Neuron (in vitro differentiated cells): ENCODE measurements around the gene PACSIN1.

Experiments used
- H2AFZ ChIP-seq: one replicate; pipeline ENCODE4 v1.6.1; 2013; ENCODE audit warnings: low read depth, mild to moderate bottlenecking, inconsistent platforms, low read length, moderate library complexity
- H3K27me3 ChIP-seq: one replicate; pipeline ENCODE4 v1.6.1; 2013; ENCODE audit warnings: low read length; ENCODE audit not compliant: insufficient read depth
- H3K36me3 ChIP-seq: one replicate; pipeline ENCODE4 v1.6.1; 2013; ENCODE audit warnings: low read length; ENCODE audit not compliant: insufficient read depth
- H3K4me1 ChIP-seq: one replicate; pipeline ENCODE4 v1.6.1; 2013; ENCODE audit warnings: low read length; ENCODE audit not compliant: insufficient read depth
- H3K4me3 ChIP-seq: 2 replicates; pipeline ENCODE4 v1.5.1; 2013; ENCODE audit warnings: mild to moderate bottlenecking, low read length, moderate library complexity
- H3K9me3 ChIP-seq: one replicate; pipeline ENCODE4 v1.6.1; 2013; ENCODE audit warnings: low read length

PACSIN1 gene, protein sequence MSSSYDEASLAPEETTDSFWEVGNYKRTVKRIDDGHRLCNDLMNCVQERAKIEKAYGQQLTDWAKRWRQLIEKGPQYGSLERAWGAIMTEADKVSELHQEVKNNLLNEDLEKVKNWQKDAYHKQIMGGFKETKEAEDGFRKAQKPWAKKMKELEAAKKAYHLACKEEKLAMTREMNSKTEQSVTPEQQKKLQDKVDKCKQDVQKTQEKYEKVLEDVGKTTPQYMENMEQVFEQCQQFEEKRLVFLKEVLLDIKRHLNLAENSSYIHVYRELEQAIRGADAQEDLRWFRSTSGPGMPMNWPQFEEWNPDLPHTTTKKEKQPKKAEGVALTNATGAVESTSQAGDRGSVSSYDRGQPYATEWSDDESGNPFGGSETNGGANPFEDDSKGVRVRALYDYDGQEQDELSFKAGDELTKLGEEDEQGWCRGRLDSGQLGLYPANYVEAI

DNA sequence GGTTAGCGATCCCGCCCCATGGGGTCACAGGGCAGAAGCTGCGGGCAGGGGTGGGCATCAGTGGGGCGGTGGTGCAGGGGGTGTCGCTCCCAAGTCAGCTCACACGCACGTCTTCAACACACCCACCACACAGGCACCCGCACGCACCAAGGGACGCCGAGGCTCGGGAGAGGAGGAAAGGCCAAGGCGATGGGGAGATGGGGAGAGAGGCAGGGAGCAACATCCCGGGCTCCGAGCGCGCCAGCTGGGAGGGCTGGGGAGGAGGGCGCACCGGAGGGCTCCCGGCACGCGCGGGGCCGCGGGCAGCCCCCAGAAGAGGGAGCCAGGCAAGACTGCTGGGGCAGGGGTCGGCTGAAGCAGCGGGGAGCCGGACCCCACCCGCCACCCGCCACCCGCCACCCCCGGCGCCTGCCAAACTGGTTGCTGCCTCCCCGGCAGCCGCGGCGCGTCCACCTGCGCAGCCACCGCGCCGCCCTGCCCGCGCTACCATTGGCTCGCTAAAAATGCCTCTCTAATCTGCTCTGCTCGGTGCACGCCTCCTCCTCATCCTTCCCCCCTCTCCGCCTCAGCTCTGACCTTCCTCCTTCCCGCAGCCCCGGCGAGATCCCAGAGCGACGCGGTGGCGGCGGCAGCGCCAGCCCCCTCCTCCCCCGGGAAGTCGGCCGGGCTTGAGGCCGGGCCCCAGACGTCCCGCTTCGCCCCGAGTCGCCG, at the start of gene PACSIN1:
Gene PACSIN1, plus strand, starts transcription at position 546 of the 711 bp plus-strand sequence. CDS start 60,230 bp downstream, outside the sequence.
- no peaks in the 10 kb centered on the region for H3K9me3 ChIP-seq
- peak within 1 kb of the TSS; percentile 6 for H2AFZ ChIP-seq
- H3K4me1 ChIP-seq: peaks cover 8% of the 10 kb centered on the region
- H3K36me3 ChIP-seq: no peaks in the 10 kb centered on the region
- H3K4me3 ChIP-seq: peak within 1 kb of the TSS; percentile 41
- H3K27me3 ChIP-seq: peaks cover 44% of the 10 kb centered on the region

DNA sequence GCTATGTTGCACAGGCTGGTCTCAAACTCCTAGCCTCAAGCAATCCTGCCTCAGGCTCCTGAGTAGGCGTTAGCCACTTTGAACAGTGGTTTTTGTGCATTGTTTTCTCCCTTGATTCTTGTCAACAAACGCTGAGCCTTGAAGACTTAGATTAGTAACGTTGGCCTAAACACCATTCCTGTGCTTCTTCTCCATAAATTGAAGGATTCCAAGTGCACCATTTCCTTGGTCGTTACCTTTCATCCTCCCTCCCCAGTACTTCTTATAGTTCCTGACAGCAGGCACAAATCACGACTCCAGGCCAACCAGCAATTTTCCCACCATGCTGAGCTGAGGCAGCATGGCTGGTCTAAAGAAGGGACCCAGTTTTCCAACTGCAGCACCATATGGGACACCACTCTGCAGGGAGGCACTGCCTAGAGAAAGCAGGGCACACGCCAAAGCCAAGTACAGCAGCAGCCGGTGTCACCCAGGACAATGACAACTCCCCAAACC, 49.0 kb upstream of the PACSIN1 start:
- Histone ChIP-seq H3K4me1 (no peaks in the 10 kb centered on the region), H3K4me3 (no peak overlapping the region), H3K9me3 (peaks cover 4% of the 10 kb centered on the region), H3K36me3 (peaks cover 60% of the 10 kb centered on the region), H3K27me3 (no peaks in the 10 kb centered on the region), H2AFZ (no peak overlapping the region)

DNA sequence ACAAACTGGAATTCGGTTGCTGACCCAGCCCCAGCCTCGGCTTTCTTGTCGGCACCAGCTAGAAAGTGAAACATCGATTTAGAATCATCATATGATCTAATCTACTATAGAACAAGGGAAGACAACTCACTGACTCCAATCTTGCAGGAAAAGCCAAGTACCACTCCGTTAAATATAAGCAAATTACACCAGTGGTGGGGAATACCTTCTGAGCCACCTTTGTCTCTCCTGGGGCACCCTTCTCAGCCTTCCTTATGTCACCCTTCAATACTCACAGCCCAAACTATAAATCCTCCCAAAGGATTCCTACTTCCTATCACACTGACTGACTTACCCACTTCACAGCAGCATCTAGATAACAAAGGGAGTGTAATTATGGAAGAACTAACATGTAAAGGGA, 47.5 kb upstream of the PACSIN1 start:
- H3K36me3 ChIP-seq: peaks cover 74% of the 10 kb centered on the region

DNA sequence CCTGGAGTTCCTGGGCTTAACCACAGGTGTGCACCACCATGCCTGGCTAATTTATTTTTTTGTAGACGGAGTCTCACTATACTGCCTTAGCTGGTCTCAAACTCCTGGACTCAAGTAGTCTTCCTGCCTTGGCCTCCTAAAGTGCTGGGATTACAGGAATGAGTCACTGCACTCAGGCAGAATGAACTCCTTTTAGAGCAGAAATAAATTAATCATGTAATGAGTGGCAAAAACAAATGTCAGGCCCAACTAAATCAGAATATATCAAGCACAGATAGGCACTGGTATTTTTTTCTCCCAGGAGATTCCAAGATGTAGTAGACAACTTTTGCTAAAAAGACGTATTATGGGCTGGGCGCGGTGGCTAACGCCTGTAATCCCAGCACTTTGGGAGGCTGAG, 42.6 kb upstream of the PACSIN1 start:
- peaks cover 57% of the 10 kb centered on the region for H3K36me3 ChIP-seq
- no peaks in the 10 kb centered on the region for H3K27me3 ChIP-seq
- no peak overlapping the region for H3K4me3 ChIP-seq
- H2AFZ ChIP-seq: no peak overlapping the region
- peaks cover 14% of the 10 kb centered on the region for H3K4me1 ChIP-seq
- H3K9me3 ChIP-seq: no peaks in the 10 kb centered on the region

More for the DNA sequence above, 47.5 kb upstream of the PACSIN1 start:
- no peak overlapping the region for H3K4me3 ChIP-seq
- H3K27me3 ChIP-seq: no peaks in the 10 kb centered on the region
- no peak overlapping the region for H2AFZ ChIP-seq
- H3K9me3 ChIP-seq: peaks cover 4% of the 10 kb centered on the region
- H3K4me1 ChIP-seq: no peaks in the 10 kb centered on the region

DNA sequence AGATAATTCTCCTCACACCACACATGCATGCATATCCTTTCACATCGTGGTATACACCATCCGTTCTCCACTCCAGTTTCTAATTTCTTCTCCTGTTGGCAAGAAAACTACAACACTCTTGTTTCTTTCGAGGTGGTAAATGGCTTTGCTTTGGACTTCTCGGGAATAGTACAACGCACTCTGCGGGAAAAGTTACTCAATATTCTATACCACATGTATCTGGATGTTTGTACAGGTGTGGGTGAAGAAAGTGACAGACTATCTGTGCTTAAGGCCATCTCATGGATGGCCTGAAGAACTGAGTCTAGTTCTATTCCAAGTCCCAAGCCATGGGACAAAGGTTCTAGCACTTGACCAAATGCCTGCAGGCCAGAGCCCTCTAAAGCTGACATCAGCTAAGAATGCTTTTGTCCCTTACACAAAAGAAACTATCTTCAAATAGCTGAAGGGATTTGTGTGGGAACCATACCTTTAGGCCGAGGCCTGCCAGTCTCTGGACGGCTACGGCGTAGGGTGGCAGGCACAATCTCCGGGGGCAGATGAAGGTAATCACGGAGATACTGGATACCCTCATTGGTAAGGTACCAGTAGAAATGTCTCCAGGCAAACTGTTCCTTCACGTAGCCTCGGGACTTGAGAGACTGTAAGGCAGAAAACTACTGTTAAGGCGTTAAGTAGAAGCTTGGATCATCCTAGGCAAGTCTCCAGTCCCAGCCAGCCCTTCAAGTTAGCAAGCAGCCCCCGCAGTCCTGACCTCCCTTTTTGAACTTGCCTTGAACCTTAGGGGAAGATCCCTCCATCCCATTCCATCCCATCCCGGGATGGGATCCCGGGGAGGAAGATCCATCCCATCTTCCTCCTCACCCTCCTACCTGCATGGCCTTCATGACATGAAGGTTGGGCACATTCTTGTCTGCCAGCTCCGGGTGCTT, 41.4 kb upstream of the PACSIN1 start:
- Histone ChIP-seq H3K4me3 (peak overlapping the region; percentile 95), H3K27me3 (no peaks in the 10 kb centered on the region), H3K4me1 (peaks cover 14% of the 10 kb centered on the region), H3K36me3 (peaks cover 47% of the 10 kb centered on the region), H3K9me3 (no peaks in the 10 kb centered on the region), H2AFZ (no peak overlapping the region)

DNA sequence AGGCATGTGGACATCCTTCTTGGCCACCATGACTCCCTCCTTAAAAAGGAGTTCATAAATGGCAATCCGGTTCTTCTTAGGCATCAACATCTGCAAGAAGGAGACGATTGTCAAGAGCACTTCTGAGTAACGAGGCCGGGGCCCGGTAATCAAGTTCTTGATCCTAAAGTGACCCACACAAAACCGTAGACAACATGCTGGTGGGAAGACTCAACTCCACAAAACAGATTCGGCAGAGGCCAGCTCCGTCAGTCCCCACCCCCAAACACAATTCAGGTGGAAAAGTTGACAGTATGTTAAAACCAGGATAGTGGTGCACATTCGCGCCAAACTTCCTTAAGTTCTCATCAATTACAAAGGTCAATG, 40.8 kb upstream of the PACSIN1 start:
- Histone ChIP-seq H3K4me1 (peaks cover 14% of the 10 kb centered on the region), H3K36me3 (peaks cover 40% of the 10 kb centered on the region), H3K9me3 (no peaks in the 10 kb centered on the region), H3K4me3 (peak overlapping the region; percentile 95), H3K27me3 (no peaks in the 10 kb centered on the region), H2AFZ (no peak overlapping the region)

DNA sequence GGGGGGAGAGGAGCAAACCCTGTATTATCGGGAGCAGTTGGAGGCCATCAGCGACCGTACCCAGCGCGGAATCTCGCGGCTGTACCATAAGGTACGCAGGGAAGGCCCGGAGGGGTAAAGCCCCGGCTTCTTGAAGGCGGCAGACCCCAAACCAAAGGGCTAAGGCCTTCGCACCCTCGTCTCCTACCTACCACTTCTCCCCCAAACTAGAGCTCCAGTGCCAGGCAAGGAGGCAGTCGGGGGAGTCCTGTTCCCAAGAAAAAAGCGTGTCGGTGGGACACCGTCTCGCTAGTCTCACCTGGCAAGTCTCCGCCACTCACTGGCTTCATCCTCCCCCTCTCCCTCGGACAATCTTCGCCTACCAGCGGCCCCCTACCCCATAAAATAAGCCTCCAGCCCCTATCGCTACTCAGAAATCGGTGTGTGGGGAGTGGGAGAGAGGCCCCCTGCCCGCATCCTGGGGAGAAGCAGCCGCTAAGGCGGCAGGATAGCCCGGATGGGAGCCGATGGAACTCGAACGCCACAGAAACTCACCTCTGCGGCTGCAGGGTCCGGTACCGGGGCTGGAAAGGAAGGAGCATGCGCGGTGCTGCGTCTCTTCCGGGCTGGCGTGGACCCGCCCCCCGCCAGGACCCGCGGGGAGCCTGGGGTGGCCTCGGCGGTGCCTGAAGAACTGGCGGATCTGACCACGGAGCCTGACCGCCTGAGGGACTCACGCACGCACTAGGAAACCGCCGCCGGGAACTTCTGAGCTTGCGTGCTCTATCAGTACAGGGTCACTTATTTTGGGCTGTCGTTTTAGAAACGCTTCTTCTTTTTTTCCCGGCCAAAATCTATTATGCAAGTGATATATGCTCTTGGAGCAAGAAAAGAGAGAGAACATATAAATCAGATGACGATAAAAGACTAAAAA, 40.1 kb upstream of the PACSIN1 start, which contains the start of gene RPS10:
Gene RPS10, minus strand, starts transcription at position 572 of the 913 bp plus-strand sequence. CDS start 848 bp downstream, outside the sequence.
- Histone ChIP-seq H3K4me3 (peak within 1 kb of the TSS; percentile 95), H3K9me3 (no peaks in the 10 kb centered on the region), H3K27me3 (no peaks in the 10 kb centered on the region), H3K4me1 (peaks cover 14% of the 10 kb centered on the region), H3K36me3 (peaks cover 36% of the 10 kb centered on the region), H2AFZ (peak within 1 kb of the TSS; percentile 96)

DNA sequence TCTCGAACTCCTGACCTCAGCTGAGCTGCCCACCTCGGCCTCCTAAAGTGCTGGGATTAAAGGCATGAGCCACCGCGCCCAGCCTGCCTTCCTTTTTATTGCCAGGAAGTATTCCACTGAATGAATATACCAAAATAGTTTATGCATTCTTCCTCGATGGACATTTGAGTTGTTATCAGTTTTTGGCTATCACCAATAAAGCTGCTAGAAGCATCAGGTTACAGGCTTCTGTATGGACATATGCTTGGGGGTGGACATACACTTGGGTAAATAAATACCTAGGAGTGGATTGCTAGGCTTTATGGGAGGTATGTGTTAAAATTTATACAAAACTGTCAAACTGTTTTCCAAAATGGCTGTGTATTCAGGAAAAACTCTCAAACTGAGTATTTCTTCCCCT, 30.0 kb upstream of the PACSIN1 start:
- no peaks in the 10 kb centered on the region for H3K4me1 ChIP-seq
- no peaks in the 10 kb centered on the region for H3K36me3 ChIP-seq
- no peak overlapping the region for H2AFZ ChIP-seq
- H3K4me3 ChIP-seq: no peak overlapping the region
- H3K9me3 ChIP-seq: no peaks in the 10 kb centered on the region
- H3K27me3 ChIP-seq: peaks cover 3% of the 10 kb centered on the region

DNA sequence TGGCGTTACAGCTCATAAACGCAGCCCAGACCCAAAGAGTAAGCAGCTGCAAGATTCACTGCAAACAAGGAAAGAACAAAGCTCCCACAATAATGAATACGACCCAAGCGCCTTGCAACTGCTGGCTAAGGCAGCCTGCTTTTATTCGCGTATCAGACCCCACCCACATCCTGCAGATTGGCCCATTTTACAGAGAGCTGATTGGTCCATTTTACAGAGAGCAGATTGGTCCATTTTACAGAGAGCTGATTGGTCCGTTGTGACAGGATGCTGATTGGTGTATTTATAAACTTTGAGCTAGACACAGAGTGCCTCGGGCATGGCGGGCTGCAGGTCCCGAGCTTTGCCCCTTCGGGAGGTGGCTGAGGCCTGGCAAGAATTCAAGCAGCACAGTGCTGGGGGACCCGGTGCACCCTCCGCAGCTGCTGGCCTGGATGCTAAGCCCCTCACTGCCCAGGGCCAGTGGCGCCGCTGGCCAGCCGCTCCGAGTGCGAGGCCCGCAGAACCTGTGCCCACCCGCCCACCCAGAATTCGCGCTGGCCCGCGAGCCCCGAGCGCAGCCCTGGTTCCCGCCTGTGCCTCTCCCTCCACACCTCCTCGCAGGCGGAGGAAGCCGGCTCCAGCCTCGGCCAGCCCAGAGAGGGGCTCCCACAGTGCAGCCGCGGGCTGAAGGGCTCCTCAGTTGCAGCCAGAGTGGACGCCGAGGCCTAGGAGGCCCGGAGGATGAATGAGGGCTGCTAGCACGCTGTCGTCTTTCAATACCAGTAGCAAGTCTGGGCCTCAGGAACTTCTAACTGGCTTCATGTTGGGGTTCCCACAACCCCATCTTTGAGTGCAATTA, 28.9 kb upstream of the PACSIN1 start:
- Histone ChIP-seq H3K36me3 (no peaks in the 10 kb centered on the region), H2AFZ (no peak overlapping the region)

DNA sequence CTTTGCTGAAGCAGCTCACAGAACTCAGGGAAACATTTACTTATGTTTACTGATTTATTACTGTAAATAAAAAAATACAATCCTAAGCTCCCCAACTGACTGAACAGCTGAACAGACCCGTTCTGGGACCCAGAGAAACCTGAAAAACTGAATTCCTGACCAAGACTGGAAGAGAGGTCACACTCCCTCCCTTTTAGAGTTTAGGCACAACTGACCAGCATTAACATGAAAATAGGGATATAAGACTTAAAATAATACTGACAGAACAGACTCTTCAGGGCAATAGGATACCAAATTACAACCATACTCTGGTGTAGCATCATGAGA, 28.3 kb upstream of the PACSIN1 start:
- H3K4me3 ChIP-seq: no peak overlapping the region
- peaks cover 3% of the 10 kb centered on the region for H3K27me3 ChIP-seq
- H3K9me3 ChIP-seq: no peaks in the 10 kb centered on the region
- no peaks in the 10 kb centered on the region for H3K4me1 ChIP-seq
- no peak overlapping the region for H2AFZ ChIP-seq
- no peaks in the 10 kb centered on the region for H3K36me3 ChIP-seq

More for the DNA sequence above, 28.9 kb upstream of the PACSIN1 start:
- no peaks in the 10 kb centered on the region for H3K4me1 ChIP-seq
- H3K4me3 ChIP-seq: no peak overlapping the region
- H3K9me3 ChIP-seq: no peaks in the 10 kb centered on the region
- H3K27me3 ChIP-seq: peaks cover 3% of the 10 kb centered on the region

DNA sequence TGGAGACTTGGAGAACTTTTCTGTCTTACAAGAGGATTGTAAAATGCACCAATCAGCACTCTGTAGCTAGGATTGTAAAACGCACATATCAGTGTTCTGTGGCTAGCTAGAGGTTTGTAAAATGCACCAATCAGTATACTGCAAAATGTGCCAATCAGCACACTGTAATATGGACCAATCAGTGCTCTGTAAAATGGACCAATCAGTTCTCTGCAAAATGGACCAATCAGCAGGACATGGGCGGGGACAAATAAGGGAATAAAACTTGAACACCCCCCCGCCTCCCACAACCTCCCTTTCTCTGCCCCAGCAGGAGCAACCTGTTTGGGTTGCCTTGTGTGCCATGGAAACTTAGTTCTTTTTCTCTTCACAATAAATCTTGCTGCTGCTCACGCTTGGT, 27.2 kb upstream of the PACSIN1 start:
- no peaks in the 10 kb centered on the region for H3K4me1 ChIP-seq
- H3K4me3 ChIP-seq: no peak overlapping the region
- H3K27me3 ChIP-seq: no peaks in the 10 kb centered on the region
- H3K9me3 ChIP-seq: no peaks in the 10 kb centered on the region
- no peaks in the 10 kb centered on the region for H3K36me3 ChIP-seq
- no peak overlapping the region for H2AFZ ChIP-seq
